Trophoblast cell (in vitro differentiated cells and primary cell): ENCODE results near the gene GASK1A.

Experiments
- DNase-seq, 2 donors: peaks; one replicate each; pipeline ENCODE4 v3.0.0-alpha.2; 2016
- H2AFZ ChIP-seq: 2 replicates; pipeline ENCODE4 v1.6.1; 2013; ENCODE audit warnings: low read length, moderate library complexity, mild to moderate bottlenecking; ENCODE audit not compliant: insufficient read depth, poor library complexity
- H2AK5ac ChIP-seq: 2 replicates; pipeline ENCODE4 v1.6.1; 2013; ENCODE audit warnings: mild to moderate bottlenecking, low read length
- H2BK120ac ChIP-seq: 2 replicates; pipeline ENCODE4 v1.6.1; 2013; ENCODE audit warnings: low read length, mild to moderate bottlenecking, moderate library complexity; ENCODE audit not compliant: insufficient read depth, poor library complexity
- H2BK12ac ChIP-seq: 2 replicates; pipeline ENCODE4 v1.6.1; 2013; ENCODE audit warnings: mild to moderate bottlenecking, low read length, moderate library complexity
- H2BK5ac ChIP-seq: 2 replicates; pipeline ENCODE4 v1.6.1; 2013; ENCODE audit warnings: low read length, low read depth, moderate library complexity, mild to moderate bottlenecking; ENCODE audit not compliant: poor library complexity
- H3K14ac ChIP-seq: 2 replicates; pipeline ENCODE4 v1.6.1; 2013; ENCODE audit warnings: mild to moderate bottlenecking, low read length
- H3K18ac ChIP-seq: 2 replicates; pipeline ENCODE4 v1.6.1; 2013; ENCODE audit warnings: mild to moderate bottlenecking, low read length
- H3K23ac ChIP-seq: 2 replicates; pipeline ENCODE4 v1.6.1; 2013; ENCODE audit warnings: low read length
- H3K27ac ChIP-seq: 2 replicates; pipeline ENCODE4 v1.5.1; 2013; ENCODE audit warnings: low read depth, mild to moderate bottlenecking, inconsistent platforms, low read length, moderate library complexity
- H3K27me3 ChIP-seq: 2 replicates; pipeline ENCODE4 v1.6.1; 2013; ENCODE audit warnings: inconsistent platforms, mild to moderate bottlenecking, low read length, moderate library complexity; ENCODE audit not compliant: insufficient read depth
- H3K36me3 ChIP-seq, 2 experiments: 1 replicate in 1 of 2; 2 replicates in 1 of 2; pipeline ENCODE4 v1.6.1; 2013; ENCODE audit warnings: low read length in 2 of 2, mild to moderate bottlenecking in 2 of 2, moderate library complexity in 1 of 2; ENCODE audit not compliant: insufficient read depth in 2 of 2, control insufficient read depth in 1 of 2
- H3K4ac ChIP-seq: 2 replicates; pipeline ENCODE4 v1.6.1; 2013; ENCODE audit warnings: low read depth, mild to moderate bottlenecking, low read length, moderate library complexity
- H3K4me1 ChIP-seq, 2 experiments: 1 replicate in 1 of 2; 2 replicates in 1 of 2; pipeline ENCODE4 v1.6.1; 2013; ENCODE audit warnings: low read length in 2 of 2, mild to moderate bottlenecking in 2 of 2, moderate library complexity in 1 of 2; ENCODE audit not compliant: insufficient read depth in 2 of 2, control insufficient read depth in 1 of 2
- H3K4me2 ChIP-seq: 2 replicates; pipeline ENCODE4 v1.6.1; 2013; ENCODE audit warnings: inconsistent platforms, mild to moderate bottlenecking, low read length, moderate library complexity
- H3K4me3 ChIP-seq: 2 replicates; pipeline ENCODE4 v1.5.1; 2013; ENCODE audit warnings: mild to moderate bottlenecking, low read depth, low read length, inconsistent platforms
- H3K79me1 ChIP-seq: one replicate; pipeline ENCODE4 v1.6.1; 2013; ENCODE audit warnings: low read length
- H3K79me2 ChIP-seq: 2 replicates; pipeline ENCODE4 v1.6.1; 2013; ENCODE audit warnings: low read length, mild to moderate bottlenecking; ENCODE audit not compliant: control insufficient read depth, insufficient read depth, poor library complexity
- H3K9ac ChIP-seq: 2 replicates; pipeline ENCODE4 v1.6.1; 2013; ENCODE audit warnings: mild to moderate bottlenecking, low read length
- H3K9me3 ChIP-seq: 2 replicates; pipeline ENCODE4 v1.6.1; 2013; ENCODE audit warnings: low read depth, mild to moderate bottlenecking, control low read depth, inconsistent platforms, low read length; ENCODE audit not compliant: insufficient read depth
- H4K12ac ChIP-seq: 2 replicates; pipeline ENCODE4 v1.6.1; 2013; ENCODE audit warnings: low read depth, mild to moderate bottlenecking, low read length, moderate library complexity
- H4K8ac ChIP-seq: 2 replicates; pipeline ENCODE4 v1.6.1; 2013; ENCODE audit warnings: low read depth, mild to moderate bottlenecking, low read length, moderate library complexity
- H4K91ac ChIP-seq: one replicate; pipeline ENCODE4 v1.6.1; 2013; ENCODE audit warnings: low read depth, mild to moderate bottlenecking, low read length, moderate library complexity
- WGBS: extraction: QIAGEN DNeasy Blood & Tissue Kit; methylation state at CpG from one replicate; pipeline ENCODE4 v1.1.7; 2013; ENCODE audit warnings: missing lambda C conversion rate; ENCODE audit not compliant: insufficient read length, insufficient coverage; ENCODE audit errors: extremely low coverage; 5-methylcytosine and 5-hydroxymethylcytosine counted together

The GASK1A gene

DNA sequence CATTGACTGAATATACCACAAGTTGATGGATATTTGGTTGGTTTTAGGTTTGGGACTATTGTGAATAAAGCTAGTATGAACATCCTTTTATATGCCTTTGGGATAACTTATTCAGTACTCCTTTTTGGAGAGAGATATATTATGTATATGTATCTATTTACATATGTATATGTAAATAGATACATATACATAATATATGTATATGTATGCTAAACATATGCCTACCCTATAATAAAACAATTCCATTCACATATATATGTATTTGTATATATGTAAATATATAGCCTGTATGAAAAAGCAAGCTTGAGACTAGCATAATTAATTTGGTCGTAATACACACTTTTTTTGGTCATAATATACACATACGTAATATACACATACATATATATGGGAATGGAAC lies 15.8 kb upstream of the GASK1A start:
- H3K36me3 ChIP-seq, result no peaks in the 10 kb centered on the region
- no CpG with 5 or more reads among the region's 2 CpGs for WGBS
- H3K79me2 ChIP-seq, result no peaks in the 10 kb centered on the region
- H3K18ac ChIP-seq, result no peak overlapping the region
- no peak overlapping the region for H3K14ac ChIP-seq
- H2AK5ac ChIP-seq, result no peak overlapping the region
- H3K27me3 ChIP-seq, result no peaks in the 10 kb centered on the region
- no peak for DNase-seq
- H3K4me1 ChIP-seq, result no peaks in the 10 kb centered on the region
- H4K91ac ChIP-seq, result no peak overlapping the region
- H3K4me2 ChIP-seq, result no peak overlapping the region
- no peaks in the 10 kb centered on the region for H3K79me1 ChIP-seq
- no peak overlapping the region for H4K8ac ChIP-seq
- no peak overlapping the region for H2BK12ac ChIP-seq
- H2AFZ ChIP-seq, result no peak overlapping the region
- no peak overlapping the region for H3K9ac ChIP-seq
- no peak overlapping the region for H3K4me3 ChIP-seq
- no peaks in the 10 kb centered on the region for H3K9me3 ChIP-seq
- no peak overlapping the region for H2BK120ac ChIP-seq
- no peak overlapping the region for H3K23ac ChIP-seq
- no peak overlapping the region for H3K4ac ChIP-seq
- no peak overlapping the region for H3K27ac ChIP-seq
- no peak overlapping the region for H4K12ac ChIP-seq
- H2BK5ac ChIP-seq, result no peak overlapping the region

DNA sequence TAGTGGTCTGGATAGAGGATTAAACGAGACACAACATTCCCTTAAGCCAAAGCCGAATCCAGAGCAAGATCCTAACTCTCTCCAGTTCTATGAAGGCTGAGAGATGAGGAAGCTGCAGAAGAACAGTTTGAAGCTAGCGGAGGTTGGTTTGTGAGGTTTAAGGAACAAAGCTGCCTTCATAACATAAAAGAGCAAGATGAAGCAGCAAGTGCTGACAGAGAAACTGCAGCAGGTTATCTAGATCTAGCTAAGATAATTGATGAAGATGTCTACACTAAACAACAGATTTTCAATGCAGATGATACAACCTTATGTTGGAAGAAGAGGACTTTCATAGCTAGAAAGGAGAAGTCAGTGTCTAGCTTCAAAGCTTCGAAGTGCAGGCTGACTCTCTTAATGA lies 14.8 kb upstream of the GASK1A start:
- Histone ChIP-seq H3K4me2 (no peak overlapping the region), H2AK5ac (no peak overlapping the region), H2BK5ac (no peak overlapping the region), H3K14ac (no peak overlapping the region), H3K9ac (no peak overlapping the region), H3K79me2 (no peaks in the 10 kb centered on the region), H3K23ac (no peak overlapping the region), H3K27me3 (no peaks in the 10 kb centered on the region), H3K4me3 (no peak overlapping the region), H2BK120ac (no peak overlapping the region), H3K4ac (no peak overlapping the region), H3K36me3 (no peaks in the 10 kb centered on the region), H3K9me3 (no peaks in the 10 kb centered on the region), H4K8ac (no peak overlapping the region), H4K91ac (no peak overlapping the region), H3K27ac (no peak overlapping the region), H2AFZ (no peak overlapping the region), H3K18ac (no peak overlapping the region), H4K12ac (no peak overlapping the region), H3K4me1 (no peaks in the 10 kb centered on the region), H3K79me1 (no peaks in the 10 kb centered on the region), H2BK12ac (no peak overlapping the region)
- no CpG with 5 or more reads among the region's 4 CpGs for WGBS
- DNase-seq, result no peak

DNA sequence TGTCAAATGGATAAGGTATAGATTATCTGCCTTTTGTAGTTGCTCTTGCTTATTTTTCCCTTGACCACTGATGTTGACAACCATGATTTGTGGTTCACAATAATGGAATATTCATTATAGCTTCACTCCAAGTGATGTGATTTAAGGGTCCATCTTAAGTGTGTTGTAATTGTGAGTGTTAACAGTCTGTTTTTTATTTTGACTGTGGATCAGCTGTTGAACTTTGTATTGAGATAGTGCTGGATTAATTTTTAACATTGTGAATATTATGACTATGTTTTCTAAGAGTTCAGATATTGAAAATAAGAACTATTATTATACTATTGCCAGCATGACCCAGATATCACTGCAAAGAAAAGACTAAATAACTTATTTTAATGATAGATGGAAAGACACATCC lies 8.6 kb upstream of the GASK1A start:
- Histone ChIP-seq H3K4ac (no peak overlapping the region), H2BK120ac (no peak overlapping the region), H3K4me1 (no peaks in the 10 kb centered on the region), H3K27me3 (no peaks in the 10 kb centered on the region), H3K79me1 (no peaks in the 10 kb centered on the region), H3K4me2 (no peak overlapping the region), H3K18ac (no peak overlapping the region), H2AFZ (no peak overlapping the region), H3K9ac (no peak overlapping the region), H2BK5ac (no peak overlapping the region), H2BK12ac (no peak overlapping the region), H3K14ac (no peak overlapping the region), H3K9me3 (peaks cover 6% of the 10 kb centered on the region), H2AK5ac (no peak overlapping the region), H3K36me3 (no peaks in the 10 kb centered on the region), H4K12ac (no peak overlapping the region), H4K91ac (no peak overlapping the region), H3K23ac (no peak overlapping the region), H3K4me3 (no peak overlapping the region), H3K79me2 (no peaks in the 10 kb centered on the region), H4K8ac (no peak overlapping the region), H3K27ac (no peak overlapping the region)
- no peak for DNase-seq

DNA sequence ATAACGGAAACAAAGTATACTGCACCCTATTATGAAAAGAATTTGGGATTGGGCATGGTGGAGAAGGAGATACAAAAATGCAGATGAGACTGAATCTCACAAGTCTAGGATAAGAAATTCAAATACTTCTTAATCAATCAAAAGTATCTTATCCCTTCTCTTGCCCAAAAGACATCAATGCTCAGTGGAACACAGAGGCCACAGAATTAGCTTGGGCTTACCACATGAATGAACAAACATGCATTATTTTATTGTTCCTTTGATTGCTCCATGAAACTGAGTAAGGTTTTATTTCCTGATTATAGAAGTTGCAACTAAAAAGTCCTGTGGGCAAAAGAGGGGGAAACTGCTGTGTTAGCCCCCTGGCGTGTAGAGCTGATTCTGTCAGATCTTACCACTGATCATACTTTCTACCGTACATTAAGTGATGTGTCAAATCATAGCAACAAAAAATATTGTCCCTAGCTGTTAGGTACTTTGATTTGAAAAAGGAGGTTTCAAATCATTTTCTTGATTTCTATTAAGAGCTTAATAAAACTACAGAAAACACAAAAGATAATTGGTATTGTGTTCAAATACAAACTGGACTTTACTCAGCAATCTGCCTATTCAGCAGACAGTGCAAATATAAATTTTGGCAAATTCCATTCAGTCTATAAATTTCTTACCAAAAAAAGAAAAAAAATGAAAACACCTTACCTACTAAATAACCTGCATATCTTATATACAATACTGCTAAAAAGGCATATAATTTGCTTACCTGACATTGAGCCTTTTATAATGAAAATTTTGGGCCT lies 7.9 kb upstream of the GASK1A start:
- no peaks in the 10 kb centered on the region for H3K79me1 ChIP-seq
- H3K23ac ChIP-seq, result no peak overlapping the region
- no peak overlapping the region for H2AFZ ChIP-seq
- no CpG with 5 or more reads among the region's 3 CpGs for WGBS
- no peak overlapping the region for H3K18ac ChIP-seq
- H3K4me1 ChIP-seq, result no peaks in the 10 kb centered on the region
- no peaks in the 10 kb centered on the region for H3K36me3 ChIP-seq
- H2BK5ac ChIP-seq, result no peak overlapping the region
- no peaks in the 10 kb centered on the region for H3K27me3 ChIP-seq
- H3K9ac ChIP-seq, result no peak overlapping the region
- H2BK12ac ChIP-seq, result no peak overlapping the region
- H3K14ac ChIP-seq, result no peak overlapping the region
- peaks cover 6% of the 10 kb centered on the region for H3K9me3 ChIP-seq
- H3K27ac ChIP-seq, result no peak overlapping the region
- no peak overlapping the region for H3K4me2 ChIP-seq
- no peak overlapping the region for H4K12ac ChIP-seq
- no peak overlapping the region for H4K91ac ChIP-seq
- H3K79me2 ChIP-seq, result no peaks in the 10 kb centered on the region
- no peak for DNase-seq
- no peak overlapping the region for H2AK5ac ChIP-seq
- no peak overlapping the region for H3K4me3 ChIP-seq
- no peak overlapping the region for H4K8ac ChIP-seq
- H3K4ac ChIP-seq, result no peak overlapping the region
- H2BK120ac ChIP-seq, result no peak overlapping the region
